Suppressor macrophage (primary cell): ENCODE results near the gene DPEP1.
"Not testable (repeated sequence)": the region's sequence is repeated elsewhere in the genome, so short reads cannot be mapped to it uniquely, and the experiment has no call there.

Experiments used
- DNase-seq, 4 experiments: peaks; one replicate each; pipeline ENCODE4 v3.0.0-alpha.2; 2020 to 2022
- total RNA-seq, 17 experiments: gene quantifications; one replicate each; lab custom pipeline; 2026; ENCODE audit warnings: mixed read lengths in 6 of 17, inconsistent platforms in 3 of 17; lab: John Stamatoyannopoulos, UW

Gene DPEP1
- 0 to 2.1 (median 0) reads per million in 17 experiments for total RNA-seq

DNA sequence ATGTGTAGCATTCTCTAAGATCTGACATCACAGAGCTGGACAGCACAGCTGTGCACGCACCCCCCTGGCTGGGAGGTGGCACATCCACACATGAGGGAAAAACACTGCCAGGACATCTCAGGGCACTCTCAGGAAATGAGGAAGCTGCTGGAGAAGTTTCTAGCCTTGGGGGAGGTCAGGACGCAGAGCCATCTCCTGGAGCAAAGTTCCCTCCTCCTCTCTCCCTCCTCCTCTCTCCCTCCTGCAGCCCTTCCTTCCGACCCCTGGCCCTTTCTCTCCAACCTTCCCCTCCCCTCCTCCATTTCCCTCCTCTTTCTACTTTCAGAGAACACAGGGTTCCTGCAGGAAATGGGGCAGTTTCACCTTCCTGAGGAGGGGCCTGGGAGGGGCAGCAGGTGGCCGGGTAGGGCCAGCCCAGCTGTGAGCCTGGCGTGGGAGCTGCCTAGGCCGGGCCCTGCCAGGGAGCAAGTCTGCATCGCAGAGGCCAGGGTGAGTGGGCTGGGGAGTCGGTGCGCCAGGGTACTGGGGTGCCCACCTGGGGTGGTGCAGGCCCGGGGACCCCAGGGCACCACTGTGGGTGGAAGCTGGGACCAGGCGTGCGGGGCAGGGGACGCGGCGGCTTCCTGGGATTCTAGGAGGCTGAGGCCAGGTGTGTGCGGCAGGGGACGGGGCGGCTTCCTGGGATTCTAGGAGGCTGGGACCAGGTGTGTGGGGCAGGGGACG lies at the start of gene DPEP1:
TSS of gene DPEP1 (plus strand) at position 412 of the 723 bp plus-strand sequence. CDS start 16,769 bp downstream, outside the sequence.
- DNase-seq, result peak; percentile 32 to 67 (median 50)

DNA sequence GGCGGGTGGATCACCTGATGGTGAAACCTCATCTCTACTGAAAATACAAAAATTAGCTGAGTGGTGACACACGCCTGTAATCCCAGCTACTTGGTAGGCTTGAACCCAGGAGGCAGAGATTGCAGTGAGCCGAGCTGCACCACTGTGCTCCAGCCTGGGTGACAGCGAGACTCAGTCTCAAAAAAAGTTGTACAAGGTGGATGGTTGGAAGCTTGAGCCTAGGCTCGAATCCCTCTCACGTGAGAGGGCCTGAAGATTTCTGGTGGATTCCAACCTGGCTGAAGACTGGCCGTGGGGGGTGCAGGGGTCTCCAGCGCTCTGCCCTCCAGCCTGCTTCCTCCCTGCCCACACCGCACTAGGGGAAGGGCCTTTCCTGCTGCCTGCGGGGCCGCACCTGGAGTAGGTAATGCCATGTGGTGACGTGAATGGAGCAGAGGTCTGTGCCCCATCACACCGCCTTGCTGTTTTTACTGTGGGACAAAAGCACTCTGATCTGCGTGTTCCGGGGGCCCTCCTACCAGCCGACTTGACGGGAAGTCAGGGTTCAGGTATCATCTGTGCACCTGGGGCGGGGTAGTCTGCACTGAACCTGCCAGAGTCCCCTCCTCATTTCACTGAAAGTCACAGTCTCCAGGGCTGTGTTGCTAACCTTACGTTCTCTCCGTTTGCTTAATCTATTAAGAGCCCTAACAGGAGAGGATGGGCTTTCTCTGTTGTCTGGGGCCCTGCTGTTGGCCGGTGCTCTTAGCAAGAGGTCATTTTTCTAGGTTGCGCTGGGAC lies 48.8 kb upstream of the DPEP1 start:
- no peak for DNase-seq

DNA sequence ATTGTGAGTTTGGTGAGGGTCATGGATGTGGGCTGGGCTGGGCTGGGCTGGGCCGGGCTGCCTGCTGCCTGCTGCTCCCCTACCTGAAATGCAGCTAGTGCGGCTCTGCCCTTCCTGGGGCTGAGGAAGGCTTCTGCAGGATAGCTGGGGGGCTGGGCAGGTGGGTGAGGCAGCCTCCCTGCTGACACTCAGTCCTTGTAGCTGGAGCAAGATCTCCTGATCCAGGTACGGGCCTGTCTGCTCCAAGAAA lies 48.3 kb upstream of the DPEP1 start:
- DNase-seq, result no peak

DNA sequence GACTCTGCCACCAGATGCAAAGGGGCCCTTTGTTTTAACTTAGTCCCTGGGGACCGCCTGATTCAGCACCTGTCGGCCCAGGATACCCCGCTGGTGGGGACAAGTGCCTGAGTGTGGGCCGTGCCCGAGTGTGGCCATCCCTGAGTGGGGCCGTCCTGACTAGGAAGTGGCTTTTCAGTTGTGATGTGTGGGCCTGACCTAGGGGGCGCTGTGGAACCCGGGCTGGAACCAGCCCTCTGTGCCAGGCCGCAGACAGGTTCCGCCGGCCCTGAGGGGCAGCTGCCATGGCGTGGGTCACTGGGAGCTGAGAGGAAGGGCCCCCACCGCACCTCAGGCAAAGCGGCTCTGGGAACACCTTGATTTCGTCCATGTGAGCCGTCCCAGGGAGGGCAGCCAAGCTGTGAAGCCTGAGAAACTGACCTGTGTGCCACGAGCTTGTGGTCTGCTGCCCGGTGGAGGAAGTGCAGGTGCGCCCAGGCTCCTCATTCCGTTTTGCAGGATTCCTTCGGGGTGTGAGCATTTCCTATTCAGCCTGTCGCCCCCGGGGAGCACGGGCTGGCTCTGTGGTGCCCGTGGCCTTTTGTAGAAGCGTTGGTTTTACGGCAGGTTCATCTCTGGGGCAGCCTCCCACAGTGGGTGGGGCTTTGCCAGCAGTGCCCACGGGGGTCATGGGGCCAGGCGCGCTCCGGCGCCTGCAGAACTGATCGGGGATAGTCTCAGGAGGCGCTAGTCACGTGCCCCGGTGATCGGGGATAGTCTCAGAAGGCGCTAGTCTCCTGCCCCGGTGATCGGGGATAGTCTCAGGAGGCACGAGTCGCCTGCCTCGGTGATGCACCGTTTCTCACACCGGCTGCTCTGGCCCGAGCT lies 47.7 kb upstream of the DPEP1 start:
- peak; percentile 56 to 85 (median 72) for DNase-seq

DNA sequence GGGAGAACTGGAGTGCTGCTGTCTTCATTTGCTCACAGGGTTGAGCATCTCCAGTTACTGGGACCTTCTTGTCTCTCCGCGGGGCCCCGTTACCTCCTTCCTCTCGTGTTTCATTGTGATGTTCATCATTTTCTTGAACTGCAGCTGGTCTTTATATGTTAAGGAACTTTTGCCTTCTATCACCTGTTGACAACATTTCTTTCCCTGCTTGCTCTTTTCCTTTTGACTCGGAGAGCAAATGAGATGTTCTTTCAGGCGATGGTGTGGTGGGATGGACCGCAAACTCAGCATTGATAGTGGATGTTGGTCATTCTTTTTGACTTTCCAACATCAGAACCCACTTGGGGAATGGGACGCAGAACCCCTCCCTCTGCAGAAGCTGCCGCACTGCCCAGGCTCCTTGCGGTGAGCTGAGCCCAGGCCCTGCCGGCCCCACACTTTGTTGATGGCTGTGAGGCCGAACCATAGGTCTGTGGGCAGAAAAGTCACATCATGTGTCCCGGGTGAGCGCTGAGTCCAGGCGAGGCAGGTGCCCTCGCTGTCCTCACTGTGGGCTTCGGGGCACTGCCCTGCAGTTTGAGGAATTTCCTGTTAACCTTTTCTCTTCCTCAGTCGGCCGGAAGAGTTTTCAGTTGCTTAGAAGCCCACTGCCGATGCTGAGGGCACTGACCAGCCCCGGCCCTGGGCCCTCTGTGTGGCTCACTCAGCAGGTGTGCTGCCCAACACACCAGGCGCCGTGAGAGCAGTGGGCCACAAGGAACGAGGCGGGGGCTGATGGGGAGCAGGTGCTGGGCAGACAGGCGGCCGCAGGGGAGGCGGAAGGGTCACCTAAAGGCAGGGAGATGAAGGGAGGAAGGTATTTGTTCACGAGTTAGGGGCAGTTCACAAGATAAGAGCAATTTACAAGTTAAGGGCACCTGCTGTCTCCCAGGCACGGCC lies 45.5 kb upstream of the DPEP1 start:
- no peak for DNase-seq

DNA sequence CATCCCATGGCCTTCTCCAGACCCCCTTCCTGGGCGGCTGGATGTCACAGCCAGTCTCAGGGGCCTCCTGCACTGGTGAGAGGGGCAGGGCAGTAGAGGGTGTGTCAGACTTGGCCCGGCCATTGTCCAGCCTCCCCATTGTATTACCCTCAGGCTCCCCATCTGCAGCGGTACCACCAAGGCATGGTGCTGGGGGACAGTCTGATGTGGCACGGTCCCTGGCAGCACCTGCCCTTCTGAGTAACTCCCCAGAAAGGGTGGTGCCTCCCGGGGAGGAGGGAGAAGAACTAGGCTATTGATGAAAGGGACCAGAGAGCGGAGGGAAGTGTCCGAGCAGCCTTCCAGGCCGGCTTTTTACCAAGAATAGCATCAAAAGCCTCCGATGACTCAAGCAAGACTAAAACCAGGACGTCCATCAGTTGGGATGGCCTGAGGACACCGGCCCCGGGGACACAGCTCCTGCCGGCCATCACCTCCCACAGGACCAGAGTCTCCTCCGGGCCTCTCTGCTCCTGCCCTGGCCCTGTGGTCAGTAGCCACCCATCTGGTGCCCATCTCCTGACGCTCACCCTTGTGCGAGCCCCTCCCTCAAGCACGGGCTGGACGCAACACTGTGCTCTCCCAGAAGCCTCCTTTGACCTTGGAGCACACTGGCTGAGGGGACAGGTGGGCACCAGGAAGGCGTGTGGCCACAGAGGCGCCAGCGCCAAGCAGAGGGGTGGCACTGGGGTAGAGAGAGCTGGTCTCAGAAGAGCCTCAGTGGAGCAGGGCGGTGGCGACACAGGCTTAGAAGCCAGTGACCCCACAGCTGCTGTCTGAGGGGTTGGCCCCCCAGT lies 43.7 kb upstream of the DPEP1 start:
- DNase-seq, result no peak

DNA sequence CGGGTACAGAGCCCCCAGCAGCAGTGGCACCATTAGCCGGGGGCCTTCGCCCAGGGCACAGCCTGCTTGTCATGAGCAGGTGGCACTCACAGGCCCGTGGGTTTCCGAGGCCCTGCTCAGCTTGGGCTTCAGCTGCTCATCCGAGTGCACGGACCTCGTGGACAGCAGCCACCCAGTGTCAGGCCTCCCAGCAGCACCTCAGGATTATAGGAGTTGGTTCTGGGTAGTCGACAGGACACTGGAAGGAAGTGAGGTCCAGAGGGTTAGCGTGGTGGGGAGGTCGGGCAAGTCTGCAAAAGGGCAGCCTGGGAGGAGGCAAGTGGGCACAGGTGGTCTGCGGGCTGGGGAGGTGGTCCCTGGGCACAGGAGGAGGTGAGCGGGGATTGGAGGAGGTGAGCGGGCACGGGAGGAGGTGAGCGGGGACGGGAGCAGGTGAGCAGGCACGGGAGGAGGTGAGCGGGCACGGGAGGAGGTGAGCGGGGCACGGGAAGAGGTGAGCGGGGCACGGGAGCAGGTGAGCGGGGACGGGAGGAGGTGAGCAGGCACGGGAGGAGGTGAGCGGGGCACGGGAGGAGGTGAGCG lies 43.0 kb upstream of the DPEP1 start:
- DNase-seq, result no peak

DNA sequence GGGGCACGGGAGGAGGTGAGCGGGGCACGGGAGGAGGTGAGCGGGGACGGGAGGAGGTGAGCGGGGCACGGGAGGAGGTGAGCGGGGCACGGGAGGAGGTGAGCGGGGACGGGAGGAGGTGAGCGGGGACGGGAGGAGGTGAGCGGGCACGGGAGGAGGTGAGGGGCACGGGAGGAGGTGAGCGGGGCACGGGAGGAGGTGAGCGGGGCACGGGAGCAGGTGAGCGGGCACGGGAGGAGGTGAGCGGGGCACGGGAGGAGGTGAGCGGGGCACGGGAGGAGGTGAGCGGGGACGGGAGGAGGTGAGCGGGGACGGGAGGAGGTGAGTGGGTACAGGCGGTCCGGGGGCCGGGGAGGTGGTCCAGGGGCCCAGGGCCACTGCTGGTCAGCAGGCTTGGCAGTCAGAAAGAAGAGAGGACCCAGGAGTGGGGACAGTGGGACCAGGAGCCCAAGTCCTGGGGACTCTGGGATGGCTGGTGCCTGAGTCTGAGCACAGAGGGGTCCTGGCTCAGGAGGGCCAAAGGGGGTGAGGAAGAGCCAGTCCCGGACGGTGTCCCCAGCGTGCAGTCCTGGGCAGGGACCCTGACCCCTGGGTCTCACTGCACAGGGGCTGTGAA lies 42.4 kb upstream of the DPEP1 start:
- DNase-seq, result not testable (repeated sequence)

DNA sequence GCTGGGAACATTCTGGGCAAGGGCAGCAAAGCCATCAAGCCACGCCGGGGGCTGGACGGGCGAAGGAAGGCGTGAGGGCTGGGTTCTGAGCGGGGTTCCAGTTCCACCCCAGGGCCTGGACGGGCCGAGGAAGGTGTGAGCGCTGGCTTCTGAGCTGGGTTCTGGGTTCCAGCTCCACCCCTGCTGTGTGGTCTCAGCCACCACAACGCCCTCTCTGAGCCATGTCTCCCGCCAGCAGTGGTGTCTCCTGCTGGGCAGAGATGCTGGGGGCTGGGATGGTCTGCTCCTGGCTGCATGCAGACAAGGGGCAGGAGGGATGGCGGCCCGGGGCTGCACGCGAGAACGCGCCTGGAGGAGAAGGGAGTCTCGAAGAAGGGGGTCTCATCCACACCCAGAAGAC lies 41.8 kb upstream of the DPEP1 start:
- DNase-seq, result no peak

DNA sequence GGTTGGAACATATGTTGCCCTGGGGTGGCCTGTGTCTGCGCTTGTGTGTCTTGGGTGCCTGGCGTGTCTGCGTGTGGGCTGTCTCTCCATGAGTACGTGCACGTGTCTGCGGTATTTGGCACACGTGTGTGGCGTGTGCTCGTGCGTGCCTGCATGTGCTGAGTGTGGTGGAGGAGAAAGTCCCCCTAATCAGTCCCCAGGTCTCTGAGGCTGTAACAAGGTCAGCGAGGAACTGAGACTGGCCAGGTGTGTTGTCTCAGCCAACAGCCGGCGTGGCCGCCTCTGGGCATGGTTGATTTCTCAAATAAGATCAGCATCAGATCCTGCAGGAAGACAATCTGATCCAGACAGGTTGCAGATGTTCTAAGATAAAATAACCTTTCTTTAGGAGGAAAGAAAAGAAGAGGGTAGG lies 41.4 kb upstream of the DPEP1 start:
- DNase-seq, result no peak

DNA sequence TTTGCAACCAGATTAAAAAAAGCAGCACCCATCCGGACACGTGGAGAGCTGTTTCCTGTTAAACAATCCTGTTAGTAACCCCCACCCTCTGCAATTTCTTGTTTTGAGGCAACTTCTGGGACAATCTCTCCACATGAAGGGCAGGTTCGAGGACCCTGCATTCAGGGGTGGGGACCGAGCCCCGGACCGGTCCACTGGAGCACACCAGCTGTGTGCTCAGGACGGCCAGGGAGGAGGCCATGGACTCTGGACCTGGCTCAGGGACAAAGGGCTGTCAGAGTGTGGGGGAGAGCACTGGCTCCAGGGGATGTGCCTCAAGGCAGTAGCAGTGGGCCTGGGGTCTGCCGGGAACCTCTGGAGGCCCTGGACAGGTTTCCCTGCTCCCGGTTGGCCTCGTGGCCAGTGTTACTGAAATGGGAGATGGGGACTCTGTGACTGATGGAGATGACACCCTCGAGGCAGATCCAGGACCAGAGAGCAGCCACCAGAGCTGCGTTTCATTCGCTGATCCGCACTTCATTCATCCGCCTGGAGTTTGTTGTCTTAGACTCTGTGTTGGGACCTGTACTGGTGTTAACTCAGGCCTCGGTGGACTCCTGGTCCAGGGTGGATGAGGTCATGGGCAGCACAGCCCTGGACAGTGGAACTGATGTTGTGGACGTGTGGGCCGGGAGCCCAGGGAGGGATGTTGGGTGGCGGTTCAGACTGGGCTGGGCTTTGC lies 40.8 kb upstream of the DPEP1 start:
- DNase-seq, result no peak

DNA sequence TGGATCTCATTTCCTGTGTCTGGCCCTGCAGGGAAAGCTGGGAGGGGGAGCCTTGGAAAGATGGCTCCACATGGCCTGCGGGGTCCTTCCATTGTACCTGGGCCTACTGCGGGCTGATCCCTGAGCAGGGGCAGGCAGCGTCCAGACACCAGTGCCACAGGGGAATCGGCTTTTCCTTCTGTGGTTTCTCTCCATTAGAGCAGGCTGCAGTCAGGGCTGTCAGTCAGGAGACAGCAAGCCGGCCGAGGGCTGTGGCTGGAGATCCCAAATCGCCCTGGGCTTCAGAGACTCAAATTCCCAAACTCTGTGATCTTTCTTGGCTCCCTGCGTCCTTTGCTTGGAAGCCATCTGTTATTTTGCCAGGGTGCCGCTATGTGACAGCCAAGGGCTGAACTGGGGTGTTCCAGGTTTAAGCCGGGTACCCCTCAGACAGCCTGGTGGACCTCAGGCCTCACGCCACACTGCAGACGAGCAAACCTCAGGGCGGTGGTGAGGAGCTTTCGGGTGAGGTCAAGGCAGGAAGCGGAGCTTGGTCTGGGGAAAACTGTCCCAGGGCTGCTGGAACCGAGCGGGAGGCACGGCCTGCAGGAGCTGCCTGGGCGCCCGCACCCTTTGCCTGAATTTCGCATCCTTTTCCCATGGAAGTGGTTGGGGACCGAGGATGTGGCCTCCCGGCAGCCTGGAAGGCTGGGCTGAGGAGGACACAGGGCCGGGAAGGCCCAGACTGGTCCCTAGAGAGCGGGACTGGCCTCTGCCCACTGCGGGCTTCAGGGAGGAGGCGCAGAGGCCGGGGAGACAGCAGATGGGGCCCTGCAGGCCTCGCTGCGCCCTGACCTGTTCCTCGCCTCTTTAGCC lies 39.4 kb upstream of the DPEP1 start:
- no peak for DNase-seq

DNA sequence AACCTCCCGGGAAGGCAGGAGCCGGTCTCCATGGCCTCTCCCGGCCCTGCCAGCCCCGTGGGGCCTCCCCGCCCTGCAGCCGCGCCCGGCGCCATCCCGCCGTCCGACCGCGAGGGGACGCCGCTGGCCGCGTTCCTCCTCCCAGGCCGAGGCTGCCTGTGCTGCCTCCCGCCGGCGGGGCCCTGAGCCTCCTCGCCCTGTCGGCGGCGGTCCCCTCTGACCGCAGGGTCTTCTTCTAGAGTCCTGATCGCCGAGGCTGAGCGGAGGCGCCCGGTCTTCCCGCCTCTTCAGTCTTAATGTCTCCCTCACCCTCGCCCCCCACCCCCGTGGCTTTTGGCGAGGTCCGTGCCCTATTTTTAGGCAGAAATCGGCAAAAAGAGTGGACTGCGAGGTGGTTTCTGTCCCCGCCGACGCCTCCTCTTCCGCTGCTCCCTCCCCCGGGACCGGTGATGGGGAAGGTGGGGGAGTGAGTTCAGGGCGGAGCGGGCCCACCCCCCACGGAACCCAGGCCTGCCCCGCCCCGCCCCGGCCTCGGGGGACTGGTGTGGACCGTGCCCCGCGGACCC lies 38.7 kb upstream of the DPEP1 start:
- DNase-seq, result peak; percentile 69 to 92 (median 82)

DNA sequence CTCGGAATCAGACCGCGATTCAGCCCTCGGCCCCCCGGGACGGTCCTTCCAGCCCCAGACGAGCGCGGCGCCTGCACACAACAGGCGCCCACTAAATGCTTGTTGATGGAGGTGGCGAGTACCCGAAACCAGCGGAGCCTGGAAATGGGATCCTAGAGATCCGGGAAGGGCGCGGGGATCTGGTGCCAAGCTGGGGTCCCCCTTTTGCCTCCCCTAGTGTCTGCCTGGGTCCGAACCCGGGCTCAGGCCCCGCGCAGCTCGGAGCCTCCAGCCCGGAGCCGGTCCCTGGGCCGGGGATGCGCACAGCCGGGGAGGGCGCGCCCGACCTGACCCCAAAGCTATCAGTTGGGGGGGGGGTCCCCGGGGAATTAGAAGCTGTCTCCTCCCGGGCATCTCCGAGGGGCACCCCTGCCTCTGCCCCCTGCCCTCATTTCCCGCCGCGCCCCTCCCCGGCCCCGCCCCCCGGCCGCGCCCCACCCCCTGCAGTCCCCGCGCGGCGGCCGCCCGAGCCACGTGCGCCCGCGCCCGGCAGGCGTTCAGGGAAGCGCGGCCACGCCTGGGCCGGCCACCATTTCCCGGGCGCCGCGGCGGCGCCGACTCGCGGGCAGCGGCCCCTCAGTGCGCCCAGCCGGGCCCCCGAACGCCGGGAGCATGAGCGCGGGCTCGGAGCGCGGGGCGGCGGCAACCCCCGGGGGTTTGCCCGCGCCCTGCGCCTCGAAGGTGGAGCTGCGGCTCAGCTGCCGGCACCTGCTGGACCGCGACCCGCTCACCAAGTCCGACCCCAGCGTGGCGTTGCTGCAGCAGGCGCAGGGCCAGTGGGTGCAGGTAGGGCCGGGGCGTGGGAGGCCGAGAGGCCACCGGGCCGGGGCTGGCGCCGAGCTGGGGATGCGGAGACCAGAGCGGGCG lies 37.9 kb upstream of the DPEP1 start, which contains the start of gene CPNE7:
TSS of gene CPNE7 (plus strand) at position 512 of the 906 bp plus-strand sequence. CDS start at position 652, 140 bp downstream.
- peak in 2 of 4 experiments; percentile 48 to 63 for DNase-seq

DNA sequence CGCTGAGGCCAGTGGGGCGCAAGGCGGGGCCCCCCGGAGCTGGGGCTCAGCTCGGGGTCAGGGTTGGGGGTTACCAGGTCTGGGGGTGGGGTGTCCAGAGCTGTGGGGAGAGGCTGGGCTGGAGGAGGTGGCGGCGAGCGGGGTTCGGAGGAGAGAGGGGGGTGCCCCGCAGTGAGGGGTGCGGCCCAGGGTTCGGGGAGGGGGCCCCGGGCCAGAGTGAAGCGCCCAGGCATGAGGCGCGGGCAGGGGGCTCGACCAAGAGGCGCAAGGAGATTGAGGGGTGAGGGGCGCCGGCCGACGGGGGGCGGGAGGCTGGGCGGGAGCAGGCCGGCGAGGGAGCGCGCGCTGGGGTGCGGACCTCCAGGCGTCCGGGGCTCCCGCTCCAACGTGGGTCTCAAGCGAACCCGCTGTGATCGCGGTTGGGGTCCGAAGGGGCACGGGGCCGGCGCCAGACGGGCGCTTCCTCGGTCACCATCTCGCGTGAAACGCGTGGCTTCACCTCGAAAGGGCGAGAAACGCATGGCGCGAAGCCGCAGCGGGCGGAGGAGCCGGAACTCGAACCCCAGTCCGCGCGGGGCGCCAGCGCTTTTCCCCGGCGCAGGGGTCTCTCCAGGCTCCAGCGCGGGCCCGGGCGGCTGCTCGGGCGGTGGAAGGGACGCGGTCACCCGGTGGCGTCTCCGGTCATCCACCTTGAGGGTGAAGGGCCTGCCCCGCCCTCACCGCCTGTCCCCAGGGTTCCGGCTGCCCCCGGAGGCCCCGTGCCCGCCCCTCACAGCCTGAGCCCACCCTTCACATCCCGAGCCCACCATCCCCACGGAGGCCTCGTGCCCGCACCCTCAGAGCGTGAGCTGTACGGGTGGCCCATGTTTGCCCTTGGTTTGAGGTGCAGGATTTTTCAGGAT lies 37.0 kb upstream of the DPEP1 start:
- DNase-seq, result no peak
